Fibroblast of skin of scalp (primary cell): ENCODE results near the gene TRHDE. TPM values are rescaled to one million over a fixed set of nuclear protein-coding genes. Genes with fewer than 3 reads are reported as not detected.

Experiments used
- DNase-seq: peaks from one replicate; pipeline ENCODE4 v3.0.0-alpha.2; 2013
- polyA plus RNA-seq, 2 experiments: library from polyadenylated mRNA; unstranded; fragments of 120-200 nt; gene quantifications; one replicate each; pipeline ENCODE4 v1.2.1, GENCODE V29; 2013; ENCODE audit not compliant: insufficient read length in 2 of 2

Gene TRHDE, protein sequence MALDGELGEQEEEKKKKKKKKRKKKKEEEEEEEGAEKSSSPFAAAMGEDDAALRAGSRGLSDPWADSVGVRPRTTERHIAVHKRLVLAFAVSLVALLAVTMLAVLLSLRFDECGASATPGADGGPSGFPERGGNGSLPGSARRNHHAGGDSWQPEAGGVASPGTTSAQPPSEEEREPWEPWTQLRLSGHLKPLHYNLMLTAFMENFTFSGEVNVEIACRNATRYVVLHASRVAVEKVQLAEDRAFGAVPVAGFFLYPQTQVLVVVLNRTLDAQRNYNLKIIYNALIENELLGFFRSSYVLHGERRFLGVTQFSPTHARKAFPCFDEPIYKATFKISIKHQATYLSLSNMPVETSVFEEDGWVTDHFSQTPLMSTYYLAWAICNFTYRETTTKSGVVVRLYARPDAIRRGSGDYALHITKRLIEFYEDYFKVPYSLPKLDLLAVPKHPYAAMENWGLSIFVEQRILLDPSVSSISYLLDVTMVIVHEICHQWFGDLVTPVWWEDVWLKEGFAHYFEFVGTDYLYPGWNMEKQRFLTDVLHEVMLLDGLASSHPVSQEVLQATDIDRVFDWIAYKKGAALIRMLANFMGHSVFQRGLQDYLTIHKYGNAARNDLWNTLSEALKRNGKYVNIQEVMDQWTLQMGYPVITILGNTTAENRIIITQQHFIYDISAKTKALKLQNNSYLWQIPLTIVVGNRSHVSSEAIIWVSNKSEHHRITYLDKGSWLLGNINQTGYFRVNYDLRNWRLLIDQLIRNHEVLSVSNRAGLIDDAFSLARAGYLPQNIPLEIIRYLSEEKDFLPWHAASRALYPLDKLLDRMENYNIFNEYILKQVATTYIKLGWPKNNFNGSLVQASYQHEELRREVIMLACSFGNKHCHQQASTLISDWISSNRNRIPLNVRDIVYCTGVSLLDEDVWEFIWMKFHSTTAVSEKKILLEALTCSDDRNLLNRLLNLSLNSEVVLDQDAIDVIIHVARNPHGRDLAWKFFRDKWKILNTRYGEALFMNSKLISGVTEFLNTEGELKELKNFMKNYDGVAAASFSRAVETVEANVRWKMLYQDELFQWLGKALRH
- 4.5 TPM for polyA plus RNA-seq (2013, experiment 1 of 2; ENCODE audit: insufficient read length)
- polyA plus RNA-seq (2013, experiment 2 of 2; ENCODE audit: insufficient read length), result 6.2 TPM

GRCh38 chr12:72272091-72272661 is at the start of gene TRHDE:
Gene TRHDE, plus strand, starts transcription at chr12:72272370. Its CDS starts 274 bp downstream, at chr12:72272644.
- DNase-seq, result peak; percentile 72

GRCh38 chr12:72226510-72226909 is 45.7 kb upstream of the TRHDE start:
- DNase-seq, result no peak

- peak; percentile 40 for DNase-seq
Measured at GRCh38 chr12:72228424-72228823, 43.7 kb upstream of the TRHDE start.

GRCh38 chr12:72230589-72230988 is 41.6 kb upstream of the TRHDE start:
- DNase-seq, result peak; percentile 95

DNA sequence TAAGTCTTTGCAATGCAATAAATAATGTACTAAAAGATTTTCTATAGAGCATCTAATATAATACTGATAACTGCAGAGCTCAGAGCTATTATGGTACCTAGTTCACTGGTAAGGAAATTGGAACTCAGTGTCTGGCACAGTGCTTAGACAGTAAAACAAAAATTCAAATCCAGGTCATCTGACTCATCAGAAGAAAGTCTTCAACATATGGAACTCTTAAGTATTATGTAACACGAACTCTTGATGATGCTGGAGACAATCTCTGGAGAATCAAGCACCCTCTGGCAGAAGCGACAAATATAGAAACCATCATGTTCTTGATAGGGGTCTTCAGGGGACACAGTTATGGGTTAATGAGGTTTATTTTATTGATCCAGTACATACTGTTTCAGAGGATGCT is 37.3 kb upstream of the TRHDE start:
- peak; percentile 36 for DNase-seq

DNA sequence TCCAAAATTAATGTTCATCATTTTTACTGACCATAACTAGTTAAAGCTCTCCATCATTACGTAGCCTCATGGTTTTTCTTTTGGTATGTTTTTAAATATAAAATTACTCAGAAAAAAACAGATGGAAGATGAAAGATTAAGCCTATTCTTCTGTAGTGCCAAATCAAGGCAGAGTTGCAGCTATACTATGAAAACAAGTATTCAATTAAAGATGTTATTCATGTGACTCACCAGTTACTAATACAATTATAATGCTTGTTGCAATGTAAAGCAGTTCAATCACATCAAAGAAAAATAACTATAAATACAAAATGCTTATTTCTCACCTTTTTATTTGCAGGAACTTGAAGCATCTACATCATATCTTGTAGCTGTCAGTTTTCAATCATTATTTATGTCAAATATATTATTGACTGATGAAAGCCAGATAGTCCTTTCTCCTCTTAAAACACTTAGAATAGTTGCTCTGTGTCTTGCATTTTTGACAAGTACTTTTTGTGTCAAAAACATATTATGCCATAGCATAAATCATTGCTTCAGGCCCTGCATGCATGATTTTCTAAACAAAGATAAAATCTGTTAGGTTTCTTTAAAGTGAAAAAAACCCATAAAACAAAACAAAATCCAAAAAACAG is 36.0 kb upstream of the TRHDE start:
- DNase-seq, result peak; percentile 71

DNA sequence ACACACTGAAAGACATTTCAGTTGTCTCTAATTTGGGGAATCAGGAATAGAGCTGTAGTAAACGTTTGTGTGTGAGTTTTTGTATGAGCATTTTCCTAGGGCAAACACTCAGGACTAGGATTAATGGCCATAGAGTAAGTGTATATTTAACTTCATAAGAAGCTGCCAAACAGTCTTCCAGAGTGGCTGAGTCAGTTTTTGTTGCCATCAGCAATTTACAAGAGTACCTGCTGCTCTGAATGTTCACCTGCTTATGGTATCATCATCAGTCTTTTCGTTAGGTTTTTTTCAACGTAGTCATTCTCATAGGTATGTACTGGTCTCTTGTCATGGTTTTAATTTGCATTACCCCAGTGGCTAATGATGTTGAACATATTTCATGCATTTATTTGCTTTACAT is 30.6 kb upstream of the TRHDE start:
- no peak for DNase-seq

- no peak for DNase-seq
Measured at GRCh38 chr12:72242946-72243345, 29.2 kb upstream of the TRHDE start.

DNA sequence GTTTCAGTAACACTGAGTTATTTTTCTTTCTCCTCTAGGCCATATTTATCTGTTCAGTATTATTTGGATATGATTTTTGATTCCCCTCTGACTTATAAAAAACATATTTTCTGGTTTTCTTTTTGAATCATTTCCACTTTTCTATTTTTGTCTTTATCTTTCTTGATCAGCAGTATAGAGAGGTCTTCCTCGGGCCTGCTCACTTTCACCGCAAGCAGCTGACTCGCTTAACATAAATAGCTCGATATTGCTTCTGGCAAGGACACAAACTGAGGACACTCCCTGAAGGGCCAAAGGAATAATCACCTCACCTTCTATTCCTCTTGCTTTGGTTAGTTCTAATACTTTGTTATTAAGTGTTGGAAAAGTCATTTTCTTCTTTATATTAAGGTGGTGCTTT is 25.8 kb upstream of the TRHDE start:
- DNase-seq, result peak; percentile 57

GRCh38 chr12:72250346-72250745 is 21.8 kb upstream of the TRHDE start:
- DNase-seq, result no peak

DNA sequence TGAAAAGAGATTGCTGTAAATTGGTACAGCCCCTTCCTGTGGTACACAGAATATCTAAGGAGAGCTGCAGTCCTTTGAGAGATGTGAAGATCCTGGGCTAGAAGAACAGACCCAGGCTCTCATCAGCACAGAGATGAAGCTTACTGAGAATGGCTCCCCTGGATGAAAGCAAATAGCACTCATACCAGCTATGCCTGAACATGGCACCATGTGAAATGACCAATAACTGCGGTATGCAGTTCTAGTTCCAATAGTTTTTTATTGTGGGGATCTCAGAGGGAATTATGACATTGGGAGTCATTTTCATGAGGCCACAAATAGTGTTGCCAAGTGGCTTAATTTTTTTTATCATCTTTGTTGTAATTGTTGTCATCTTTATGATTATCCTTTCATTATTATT is 15.4 kb upstream of the TRHDE start:
- DNase-seq, result peak; percentile 53

GRCh38 chr12:72261885-72262284 is 10.3 kb upstream of the TRHDE start:
- DNase-seq, result no peak

GRCh38 chr12:72264548-72265175 is 7.5 kb upstream of the TRHDE start:
- peak; percentile 37 for DNase-seq

DNA sequence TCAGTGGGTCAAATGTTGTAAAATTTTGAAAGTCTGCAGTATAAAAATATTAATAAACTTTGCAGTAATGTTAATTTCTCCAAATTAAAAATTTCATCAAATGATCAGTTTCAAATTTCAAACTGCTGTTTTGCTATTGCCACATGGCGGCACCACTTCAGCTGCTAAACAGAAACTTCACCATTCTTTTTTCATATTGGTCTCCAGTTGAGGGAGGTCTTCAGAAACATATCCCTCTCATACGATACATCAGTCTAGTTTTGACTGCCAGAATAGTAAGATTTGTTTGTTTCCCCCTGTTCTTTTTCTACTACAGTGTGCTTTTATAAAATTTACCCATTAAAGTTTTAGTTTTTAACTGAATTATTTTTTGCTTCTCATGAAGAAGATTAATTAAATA is 4.2 kb upstream of the TRHDE start:
- peak; percentile 30 for DNase-seq

DNA sequence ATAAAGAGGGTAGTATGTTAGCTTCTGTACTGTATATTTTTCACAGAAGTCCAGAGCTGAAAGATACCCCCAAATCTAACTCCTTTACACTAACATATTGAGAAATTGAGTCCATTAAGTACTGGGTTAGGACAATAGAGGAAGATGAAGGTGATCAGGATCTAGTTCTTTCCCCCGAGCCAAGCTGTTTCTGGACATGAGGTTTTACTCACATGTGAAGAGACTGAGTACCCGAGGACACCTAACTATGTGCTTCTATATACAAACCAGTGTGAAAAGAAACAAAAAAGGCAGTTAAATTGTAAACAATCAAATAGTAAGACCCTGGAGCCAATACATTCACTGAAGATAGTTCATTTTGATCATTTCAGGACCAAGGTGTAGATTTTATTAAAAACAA is 3.8 kb upstream of the TRHDE start:
- DNase-seq, result no peak

GRCh38 chr12:72269491-72269890 is 2.7 kb upstream of the TRHDE start:
- no peak for DNase-seq

GRCh38 chr12:72270246-72270645 is 1.9 kb upstream of the TRHDE start:
- DNase-seq, result no peak

DNA sequence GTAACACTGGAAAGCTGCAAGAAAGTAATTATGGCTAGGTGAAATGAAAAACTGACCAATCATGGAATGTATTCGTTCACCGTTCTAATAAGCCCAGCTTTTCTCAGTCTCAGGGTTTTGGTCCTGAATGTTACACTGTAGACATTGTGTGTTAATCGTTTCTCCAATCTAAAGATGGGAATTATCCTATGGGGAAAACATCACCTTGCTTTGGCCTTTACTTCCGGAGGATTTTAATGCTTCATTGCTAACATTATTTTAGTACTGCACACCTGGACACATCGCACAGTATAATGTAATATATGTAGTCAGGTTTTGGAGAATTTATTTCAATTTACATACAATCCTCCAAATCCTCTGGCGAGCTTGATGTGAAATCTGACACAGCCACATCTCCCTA is 1.2 kb upstream of the TRHDE start:
- no peak for DNase-seq

DNA sequence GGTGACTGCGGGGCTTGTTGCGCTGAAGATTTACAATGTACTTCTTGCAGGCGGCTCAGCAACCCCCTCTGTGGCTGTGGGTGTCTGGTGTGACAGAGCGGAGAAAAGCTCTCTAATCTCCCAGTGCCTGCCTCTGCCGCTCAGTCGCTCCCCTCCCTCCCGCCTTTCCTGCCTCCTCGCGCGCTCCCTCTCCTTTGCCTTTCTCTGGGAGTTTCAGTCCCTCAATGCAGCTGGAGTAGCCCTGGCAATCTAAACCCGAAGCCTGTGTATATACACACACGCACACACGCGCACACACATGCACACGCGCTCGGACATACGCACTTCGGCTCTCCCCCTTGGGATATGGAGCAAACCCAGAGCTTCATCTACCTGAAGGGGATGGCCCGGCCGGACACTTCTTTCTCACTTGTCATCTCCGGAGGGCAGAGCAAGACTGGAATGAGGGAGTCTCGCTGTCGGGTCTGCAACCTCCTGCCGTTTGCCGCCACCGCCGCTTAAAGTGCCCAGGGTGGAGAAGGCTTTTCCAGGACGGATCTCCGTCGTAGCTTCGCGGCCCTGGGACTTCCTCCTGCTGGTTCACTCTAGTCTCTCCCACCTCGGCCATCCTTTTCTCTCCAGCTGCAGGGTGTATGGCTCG is 599 bp upstream of the TRHDE start:
- peak; percentile 68 for DNase-seq

- peak; percentile 30 for DNase-seq
Measured at GRCh38 chr12:72272731-72273498, 745 bp downstream of the TRHDE start.

GRCh38 chr12:72273499-72273837 is 1.3 kb downstream of the TRHDE start:
- no peak for DNase-seq
